ENCODE results near the gene SLCO4A1. TPM values are rescaled to one million over a fixed set of nuclear protein-coding genes. Genes with fewer than 3 reads are reported as not detected.

SLCO4A1 gene
- total RNA-seq, 1 donor from 2014 or later: 1.2 TPM

DNA sequence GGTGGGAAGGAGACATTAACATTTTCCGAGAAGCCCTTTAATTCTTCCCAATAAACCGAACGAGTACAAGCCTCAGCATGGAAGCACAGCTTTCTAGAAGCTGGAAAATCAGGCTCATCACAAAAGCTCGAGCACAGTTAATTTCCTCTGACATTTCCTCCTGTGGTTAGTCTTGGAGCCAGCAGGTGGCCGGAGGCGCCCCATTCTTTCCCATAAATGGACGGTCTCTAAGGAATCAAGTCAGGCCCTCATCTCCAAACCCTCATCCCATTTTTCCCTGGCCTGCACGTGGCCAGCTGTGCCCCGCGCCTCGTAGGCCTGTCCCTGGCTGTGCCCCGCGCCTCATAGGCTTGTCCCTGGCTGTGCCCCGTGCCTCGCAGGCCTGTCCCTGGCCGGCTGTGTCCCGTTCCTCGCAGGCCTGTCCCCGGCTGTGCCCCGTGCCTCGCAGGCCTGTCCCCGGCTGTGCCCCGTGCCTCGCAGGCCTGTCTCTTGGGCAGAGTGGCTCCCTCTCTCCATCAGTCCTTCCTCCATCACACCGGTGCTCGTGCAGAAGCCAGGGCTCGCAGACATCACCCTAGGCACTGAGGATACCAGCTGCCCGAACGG lies 46.7 kb downstream of the SLCO4A1 start:
- Mint-ChIP-seq H3K9me3 (ENCODE audit: unreplicated experiment) (no peaks in the 10 kb centered on the region), H3K36me3 (ENCODE audit: unreplicated experiment) (no peaks in the 10 kb centered on the region), H3K4me1 (ENCODE audit: unreplicated experiment) (peaks cover 21% of the 10 kb centered on the region), H3K27ac (ENCODE audit: unreplicated experiment) (no peak overlapping the region), H3K4me3 (ENCODE audit: unreplicated experiment) (no peak overlapping the region), H3K27me3 (ENCODE audit: unreplicated experiment) (peaks cover 11% of the 10 kb centered on the region)
- TF ChIP-seq, protein P1, sequence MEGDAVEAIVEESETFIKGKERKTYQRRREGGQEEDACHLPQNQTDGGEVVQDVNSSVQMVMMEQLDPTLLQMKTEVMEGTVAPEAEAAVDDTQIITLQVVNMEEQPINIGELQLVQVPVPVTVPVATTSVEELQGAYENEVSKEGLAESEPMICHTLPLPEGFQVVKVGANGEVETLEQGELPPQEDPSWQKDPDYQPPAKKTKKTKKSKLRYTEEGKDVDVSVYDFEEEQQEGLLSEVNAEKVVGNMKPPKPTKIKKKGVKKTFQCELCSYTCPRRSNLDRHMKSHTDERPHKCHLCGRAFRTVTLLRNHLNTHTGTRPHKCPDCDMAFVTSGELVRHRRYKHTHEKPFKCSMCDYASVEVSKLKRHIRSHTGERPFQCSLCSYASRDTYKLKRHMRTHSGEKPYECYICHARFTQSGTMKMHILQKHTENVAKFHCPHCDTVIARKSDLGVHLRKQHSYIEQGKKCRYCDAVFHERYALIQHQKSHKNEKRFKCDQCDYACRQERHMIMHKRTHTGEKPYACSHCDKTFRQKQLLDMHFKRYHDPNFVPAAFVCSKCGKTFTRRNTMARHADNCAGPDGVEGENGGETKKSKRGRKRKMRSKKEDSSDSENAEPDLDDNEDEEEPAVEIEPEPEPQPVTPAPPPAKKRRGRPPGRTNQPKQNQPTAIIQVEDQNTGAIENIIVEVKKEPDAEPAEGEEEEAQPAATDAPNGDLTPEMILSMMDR (IDR thresholded peaks at IDR 0.05): peak; percentile 23
- no peak for DNase-seq (ENCODE audit: extremely low spot score, unreplicated experiment)

DNA sequence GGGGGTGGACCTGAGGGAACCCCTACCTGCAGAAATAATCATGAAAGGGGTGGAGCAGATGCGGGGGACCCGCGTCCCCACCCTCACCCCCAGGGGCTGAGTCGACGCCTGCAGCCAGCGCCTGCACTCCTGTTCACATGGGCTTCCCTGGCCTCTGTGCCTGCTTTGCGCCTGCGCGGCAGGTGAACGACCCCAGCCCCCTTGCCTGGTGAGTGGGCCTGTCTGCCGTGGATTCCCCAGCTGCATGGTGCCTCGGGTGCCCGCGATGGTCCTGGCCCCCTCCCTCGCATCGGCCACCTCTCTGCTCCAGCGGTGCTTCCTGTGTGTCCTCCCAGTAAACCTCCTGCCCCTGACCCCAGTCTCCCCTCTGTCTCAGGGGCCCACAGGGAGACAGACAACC lies 47.6 kb downstream of the SLCO4A1 start:
- Mint-ChIP-seq H3K4me3 (ENCODE audit: unreplicated experiment) (no peak overlapping the region), H3K27ac (ENCODE audit: unreplicated experiment) (no peak overlapping the region), H3K27me3 (ENCODE audit: unreplicated experiment) (peaks cover 11% of the 10 kb centered on the region), H3K36me3 (ENCODE audit: unreplicated experiment) (no peaks in the 10 kb centered on the region), H3K4me1 (ENCODE audit: unreplicated experiment) (peaks cover 21% of the 10 kb centered on the region), H3K9me3 (ENCODE audit: unreplicated experiment) (no peaks in the 10 kb centered on the region)
- TF ChIP-seq, protein P1 (IDR thresholded peaks at IDR 0.05): no peak
- no peak for DNase-seq (ENCODE audit: extremely low spot score, unreplicated experiment)

DNA sequence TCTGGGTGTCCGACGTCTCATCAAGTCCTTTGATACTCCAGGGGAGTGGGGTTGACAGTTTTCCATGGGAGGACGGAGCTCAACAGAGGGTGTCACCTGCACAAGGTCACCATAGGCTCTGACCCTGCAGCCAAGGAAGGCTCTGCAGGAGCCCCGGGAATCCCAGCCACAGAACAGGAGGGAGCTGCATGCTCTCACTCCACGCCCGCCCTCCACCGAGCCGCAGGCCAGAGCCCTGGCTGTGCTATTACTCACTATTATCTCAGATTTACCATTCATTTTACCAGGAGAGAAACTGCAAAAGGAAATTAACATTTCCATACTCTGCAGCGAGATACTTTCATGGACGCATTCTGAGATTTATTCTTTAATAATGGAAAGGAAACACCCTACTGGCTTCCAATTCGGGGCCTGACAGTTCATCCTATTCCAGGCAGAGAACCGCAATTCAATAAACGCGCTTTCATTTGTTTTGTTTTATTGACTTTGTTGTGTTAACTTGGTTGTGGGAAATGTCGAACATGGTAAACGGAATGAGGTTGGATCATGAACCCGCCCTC lies 48.0 kb downstream of the SLCO4A1 start:
- no peaks in the 10 kb centered on the region for H3K9me3 Mint-ChIP-seq (ENCODE audit: unreplicated experiment)

DNA sequence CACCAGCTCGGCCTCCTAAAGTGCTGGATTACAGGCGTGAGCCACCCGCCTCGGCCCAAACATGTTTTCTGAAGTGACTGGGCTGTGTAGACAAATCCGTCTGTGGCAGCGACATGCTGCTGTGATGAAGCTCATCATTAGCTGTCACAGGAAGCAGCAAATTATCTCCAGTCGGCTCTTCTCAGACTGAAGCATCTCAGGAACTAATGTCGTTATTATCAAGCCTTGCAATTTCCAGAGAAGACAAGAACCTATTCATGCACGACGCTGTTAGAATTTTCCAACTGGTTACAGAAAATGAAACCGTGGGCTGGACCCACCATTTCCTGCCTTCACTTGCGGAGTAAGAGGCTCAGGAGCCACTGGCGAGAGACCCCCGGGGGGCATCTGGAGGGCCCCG lies 49.2 kb downstream of the SLCO4A1 start:
- TF ChIP-seq, protein P1 (IDR thresholded peaks at IDR 0.05): no peak
- no peak overlapping the region for H3K27ac Mint-ChIP-seq (ENCODE audit: unreplicated experiment)
- DNase-seq (ENCODE audit: extremely low spot score, unreplicated experiment): no peak
- H3K4me1 Mint-ChIP-seq (ENCODE audit: unreplicated experiment): peaks cover 17% of the 10 kb centered on the region
- no peak overlapping the region for H3K4me3 Mint-ChIP-seq (ENCODE audit: unreplicated experiment)
- H3K27me3 Mint-ChIP-seq (ENCODE audit: unreplicated experiment): peaks cover 4% of the 10 kb centered on the region
- H3K36me3 Mint-ChIP-seq (ENCODE audit: unreplicated experiment): no peaks in the 10 kb centered on the region
- no peaks in the 10 kb centered on the region for H3K9me3 Mint-ChIP-seq (ENCODE audit: unreplicated experiment)

More for the DNA sequence above, 48.0 kb downstream of the SLCO4A1 start:
- no peak for DNase-seq (ENCODE audit: extremely low spot score, unreplicated experiment)
- Mint-ChIP-seq H3K27ac (ENCODE audit: unreplicated experiment) (no peak overlapping the region), H3K36me3 (ENCODE audit: unreplicated experiment) (no peaks in the 10 kb centered on the region), H3K27me3 (ENCODE audit: unreplicated experiment) (peaks cover 11% of the 10 kb centered on the region), H3K4me1 (ENCODE audit: unreplicated experiment) (peaks cover 21% of the 10 kb centered on the region), H3K4me3 (ENCODE audit: unreplicated experiment) (no peak overlapping the region)
- TF ChIP-seq, protein P1 (IDR thresholded peaks at IDR 0.05): no peak

DNA sequence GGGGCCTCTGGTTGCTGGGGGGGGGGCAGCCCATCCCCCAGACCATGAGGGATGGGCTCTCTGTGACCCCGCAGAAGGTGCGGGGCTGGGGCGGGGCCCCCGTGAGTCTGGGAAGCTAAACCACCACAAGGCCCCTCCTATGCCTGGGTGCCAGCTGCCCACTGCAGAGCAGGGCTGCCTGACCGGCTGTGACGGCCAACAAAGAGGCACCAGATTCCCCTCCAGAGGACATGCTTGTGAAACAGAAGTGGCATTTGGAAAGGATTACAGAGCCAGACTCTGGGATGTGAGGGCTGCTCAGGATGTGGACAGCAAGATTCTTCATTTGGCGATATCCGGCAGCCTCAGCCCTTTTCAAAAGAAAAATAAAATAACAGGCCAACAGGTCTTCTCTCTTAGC lies 49.9 kb downstream of the SLCO4A1 start:
- DNase-seq (ENCODE audit: extremely low spot score, unreplicated experiment): no peak
- Mint-ChIP-seq H3K27me3 (ENCODE audit: unreplicated experiment) (peaks cover 7% of the 10 kb centered on the region), H3K36me3 (ENCODE audit: unreplicated experiment) (no peaks in the 10 kb centered on the region), H3K27ac (ENCODE audit: unreplicated experiment) (no peak overlapping the region), H3K4me3 (ENCODE audit: unreplicated experiment) (no peak overlapping the region), H3K9me3 (ENCODE audit: unreplicated experiment) (no peaks in the 10 kb centered on the region), H3K4me1 (ENCODE audit: unreplicated experiment) (peaks cover 14% of the 10 kb centered on the region)
- TF ChIP-seq, protein P1 (IDR thresholded peaks at IDR 0.05): no peak
